Mesenchymal stem cell (in vitro differentiated cells and primary cell): Measurements from ENCODE around the gene VDAC2.

Experiments
- DNase-seq: peaks from one replicate; pipeline ENCODE4 v3.0.0-alpha.2; 2013
- H2AFZ ChIP-seq: one replicate; pipeline ENCODE4 v1.6.1; 2013; ENCODE audit warnings: low read depth, mild to moderate bottlenecking, control low read depth, inconsistent platforms, low read length, moderate library complexity
- H2AK5ac ChIP-seq: 2 replicates; pipeline ENCODE4 v1.6.1; 2013; ENCODE audit warnings: low read length, moderate library complexity, mild to moderate bottlenecking, inconsistent platforms; ENCODE audit not compliant: severe bottlenecking
- H2BK120ac ChIP-seq: one replicate; pipeline ENCODE4 v1.6.1; 2013; ENCODE audit warnings: low read depth, mild to moderate bottlenecking, inconsistent platforms, low read length, moderate library complexity
- H2BK12ac ChIP-seq, 2 experiments: one replicate each; pipeline ENCODE4 v1.6.1; 2013; ENCODE audit warnings: inconsistent platforms in 2 of 2, low read length in 2 of 2, mild to moderate bottlenecking in 2 of 2, moderate library complexity in 2 of 2, control low read depth in 1 of 2
- H2BK15ac ChIP-seq: one replicate; pipeline ENCODE4 v1.6.1; 2013; ENCODE audit warnings: mild to moderate bottlenecking, low read depth, inconsistent platforms; ENCODE audit not compliant: poor library complexity, severe bottlenecking
- H2BK5ac ChIP-seq: 2 replicates; pipeline ENCODE4 v1.6.1; 2013; ENCODE audit warnings: low read depth, mild to moderate bottlenecking, low read length, control low read depth, inconsistent platforms; ENCODE audit not compliant: poor library complexity, severe bottlenecking
- H3K14ac ChIP-seq, 2 experiments: one replicate each; pipeline ENCODE4 v1.6.1; 2013; ENCODE audit warnings: inconsistent platforms in 2 of 2, low read length in 2 of 2, control low read depth in 1 of 2, mild to moderate bottlenecking in 1 of 2, moderate library complexity in 1 of 2
- H3K18ac ChIP-seq, 2 experiments: one replicate each; pipeline ENCODE4 v1.6.1; 2013; ENCODE audit warnings: inconsistent platforms in 2 of 2, low read length in 2 of 2, control low read depth in 1 of 2, low read depth in 1 of 2, mild to moderate bottlenecking in 1 of 2
- H3K23ac ChIP-seq, 2 experiments: one replicate each; pipeline ENCODE4 v1.6.1; 2013; ENCODE audit warnings: inconsistent platforms in 2 of 2, low read length in 2 of 2, mild to moderate bottlenecking in 2 of 2, moderate library complexity in 2 of 2, control low read depth in 1 of 2
- H3K27ac ChIP-seq: 2 replicates; pipeline ENCODE4 v1.5.1; 2013; ENCODE audit warnings: mild to moderate bottlenecking, moderate library complexity, low read length, control low read depth, inconsistent platforms; ENCODE audit not compliant: poor library complexity, severe bottlenecking
- H3K27me3 ChIP-seq, 2 experiments: 2 replicates each; pipeline versions ENCODE4 v1.6.1 to v1.7.0; 2013; ENCODE audit warnings: low read length in 2 of 2, mild to moderate bottlenecking in 2 of 2, moderate library complexity in 2 of 2, control low read depth in 1 of 2, inconsistent platforms in 1 of 2; ENCODE audit not compliant: control insufficient read depth in 1 of 2, insufficient read depth in 1 of 2
- H3K36me3 ChIP-seq, 2 experiments: 2 replicates each; pipeline versions ENCODE4 v1.6.1 to v1.7.0; 2013; ENCODE audit warnings: low read length in 2 of 2, control low read depth in 1 of 2, inconsistent platforms in 1 of 2, low read depth in 1 of 2, mild to moderate bottlenecking in 1 of 2; ENCODE audit not compliant: insufficient read depth in 2 of 2, control insufficient read depth in 1 of 2
- H3K4ac ChIP-seq, 2 experiments: one replicate each; pipeline ENCODE4 v1.6.1; 2013; ENCODE audit warnings: inconsistent platforms in 2 of 2, low read length in 2 of 2, mild to moderate bottlenecking in 2 of 2, moderate library complexity in 2 of 2, control low read depth in 1 of 2, low read depth in 1 of 2
- H3K4me1 ChIP-seq: 2 replicates; pipeline ENCODE4 v1.6.1; 2013; ENCODE audit warnings: low read depth, low read length, control low read depth; ENCODE audit not compliant: control insufficient read depth, insufficient read depth
- H3K4me2 ChIP-seq: 2 replicates; pipeline ENCODE4 v1.6.1; 2013; ENCODE audit warnings: low read length, mild to moderate bottlenecking, inconsistent platforms; ENCODE audit not compliant: poor library complexity, severe bottlenecking
- H3K4me3 ChIP-seq, 2 experiments: 2 replicates each; pipeline versions ENCODE4 v1.5.1 to v1.7.0; 2013; ENCODE audit warnings: low read length in 2 of 2, mild to moderate bottlenecking in 2 of 2, control low read depth in 1 of 2, low read depth in 1 of 2; ENCODE audit not compliant: insufficient read depth in 1 of 2
- H3K79me1 ChIP-seq: replicated peaks from 2 replicates; pipeline ENCODE4 v1.6.1; 2013; ENCODE audit warnings: mild to moderate bottlenecking, control low read depth, low read length, inconsistent platforms; ENCODE audit not compliant: poor library complexity, severe bottlenecking
- H3K9ac ChIP-seq: 2 replicates; pipeline ENCODE4 v1.7.0; 2013; ENCODE audit warnings: mild to moderate bottlenecking, low read length, moderate library complexity
- H3K9me3 ChIP-seq: 2 replicates; pipeline ENCODE4 v1.7.0; 2013; ENCODE audit warnings: mild to moderate bottlenecking, low read length; ENCODE audit not compliant: control insufficient read depth
- H4K8ac ChIP-seq: one replicate; pipeline ENCODE4 v1.6.1; 2013; ENCODE audit warnings: inconsistent platforms, mild to moderate bottlenecking, low read length, moderate library complexity
- H4K91ac ChIP-seq: one replicate; pipeline ENCODE4 v1.6.1; 2013; ENCODE audit warnings: mild to moderate bottlenecking, low read length, inconsistent platforms
- WGBS: methylation state at CpG from one replicate; pipeline ENCODE4 v1.1.7; 2013; ENCODE audit warnings: mixed read lengths; 5-methylcytosine and 5-hydroxymethylcytosine counted together

Gene VDAC2

DNA sequence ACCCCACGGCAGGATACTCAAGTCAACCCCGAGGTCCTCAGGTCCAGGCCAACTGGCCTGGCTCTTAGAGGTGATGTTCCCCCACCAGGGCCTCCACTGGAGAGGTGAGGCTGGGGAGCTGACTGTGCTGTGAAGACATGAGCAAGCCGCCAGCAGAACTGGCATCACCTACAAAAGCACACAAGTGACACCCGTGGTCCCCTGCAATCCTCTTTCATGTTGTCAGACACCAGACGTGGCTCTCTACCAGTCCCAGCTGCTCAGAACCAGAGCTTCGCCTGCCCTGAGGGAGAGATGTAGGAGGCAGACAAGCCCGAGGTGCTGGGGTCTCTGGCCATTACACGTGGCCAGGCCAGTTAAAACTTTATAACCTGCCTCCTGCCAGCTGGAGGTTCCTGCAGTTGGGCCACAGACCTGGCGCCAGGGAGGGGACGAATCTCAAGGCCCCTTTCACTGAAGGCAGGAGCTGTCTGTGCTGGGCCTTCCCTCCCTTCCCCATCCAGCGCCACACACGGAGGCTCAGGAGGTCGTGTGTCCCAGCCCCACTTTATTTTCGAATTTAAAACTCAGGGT lies 22.9 kb downstream of the VDAC2 start:
- WGBS = 66% methylated on average over 14 of the region's 14 CpGs

DNA sequence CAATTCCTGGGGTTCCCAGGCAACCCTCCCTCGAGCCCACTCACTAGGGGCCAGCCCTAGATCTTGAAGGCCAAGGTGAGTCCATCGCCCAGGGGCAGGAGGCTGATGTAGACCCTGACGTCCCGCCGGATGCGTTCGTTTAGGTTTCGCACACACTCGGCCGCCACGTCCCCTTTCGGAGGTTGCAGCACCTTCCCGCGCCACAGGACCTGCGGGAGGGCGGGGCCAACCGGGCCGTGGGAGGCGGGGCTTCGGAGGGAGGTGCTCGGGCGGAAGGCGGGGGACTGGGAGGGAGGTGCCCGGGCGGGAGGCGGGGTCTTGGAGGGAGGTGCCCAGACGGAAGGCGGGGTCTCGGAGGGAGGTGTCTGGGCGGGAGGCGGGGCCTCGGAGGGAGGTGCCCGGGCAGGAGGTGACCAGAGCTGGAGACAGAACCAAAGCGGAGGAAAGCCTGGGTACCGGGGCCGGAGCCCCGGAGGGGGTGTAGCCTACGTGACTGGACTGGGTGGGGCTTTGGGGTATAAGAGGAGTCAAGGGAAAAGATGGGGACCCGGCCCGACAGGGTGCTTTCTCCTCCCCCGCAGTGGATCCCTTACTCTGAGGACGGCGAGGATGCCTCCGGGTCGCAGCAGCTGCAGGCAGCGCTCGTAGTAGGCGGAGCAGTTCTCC lies 23.6 kb downstream of the VDAC2 start:
- Histone ChIP-seq H2BK12ac (peak overlapping the region in 1 of 2 experiments; percentile 77), H2BK5ac (no peak overlapping the region), H2AK5ac (no peak overlapping the region), H3K4me2 (peak overlapping the region; percentile 99), H3K36me3 (peaks cover 24 to 43% of the 10 kb centered on the region in 2 experiments), H2BK15ac (peak overlapping the region; percentile 84), H4K91ac (peak overlapping the region; percentile 71), H2AFZ (peak overlapping the region; percentile 79), H3K4me3 (peak overlapping the region; percentile 81), H3K9me3 (no peaks in the 10 kb centered on the region), H3K27ac (peak overlapping the region; percentile 41), H3K4me1 (peaks cover 14% of the 10 kb centered on the region), H3K79me1 (peaks cover 8% of the 10 kb centered on the region), H3K4ac (peak overlapping the region; percentile 89 to 92), H2BK120ac (no peak overlapping the region), H3K9ac (peak overlapping the region; percentile 80), H3K27me3 (peaks cover 0 to 1% of the 10 kb centered on the region in 2 experiments), H4K8ac (peak overlapping the region; percentile 78), H3K23ac (peak overlapping the region in 1 of 2 experiments; percentile 83), H3K14ac (peak overlapping the region in 1 of 2 experiments; percentile 82), H3K18ac (peak overlapping the region; percentile 66 to 95)
- 9% methylated on average over 47 of the region's 48 CpGs for WGBS
- DNase-seq = peak; percentile 85

More for the DNA sequence above, 22.9 kb downstream of the VDAC2 start:
- Histone ChIP-seq H2AK5ac (no peak overlapping the region), H2BK15ac (no peak overlapping the region), H3K9me3 (no peaks in the 10 kb centered on the region), H3K4me3 (no peak overlapping the region), H2BK5ac (no peak overlapping the region), H3K36me3 (peaks cover 27 to 49% of the 10 kb centered on the region in 2 experiments), H3K4ac (no peak overlapping the region), H3K4me1 (peaks cover 16% of the 10 kb centered on the region), H3K14ac (no peak overlapping the region), H4K91ac (no peak overlapping the region), H3K4me2 (peak overlapping the region; percentile 39), H3K9ac (no peak overlapping the region), H3K79me1 (peaks cover 8% of the 10 kb centered on the region), H3K27ac (peak overlapping the region; percentile 6), H3K18ac (peak overlapping the region in 1 of 2 experiments; percentile 90), H2BK120ac (no peak overlapping the region), H2BK12ac (peak overlapping the region in 1 of 2 experiments; percentile 77), H2AFZ (peak overlapping the region; percentile 49), H3K23ac (peak overlapping the region in 1 of 2 experiments; percentile 2), H3K27me3 (no peaks in the 10 kb centered on the region), H4K8ac (no peak overlapping the region)
- no peak for DNase-seq

DNA sequence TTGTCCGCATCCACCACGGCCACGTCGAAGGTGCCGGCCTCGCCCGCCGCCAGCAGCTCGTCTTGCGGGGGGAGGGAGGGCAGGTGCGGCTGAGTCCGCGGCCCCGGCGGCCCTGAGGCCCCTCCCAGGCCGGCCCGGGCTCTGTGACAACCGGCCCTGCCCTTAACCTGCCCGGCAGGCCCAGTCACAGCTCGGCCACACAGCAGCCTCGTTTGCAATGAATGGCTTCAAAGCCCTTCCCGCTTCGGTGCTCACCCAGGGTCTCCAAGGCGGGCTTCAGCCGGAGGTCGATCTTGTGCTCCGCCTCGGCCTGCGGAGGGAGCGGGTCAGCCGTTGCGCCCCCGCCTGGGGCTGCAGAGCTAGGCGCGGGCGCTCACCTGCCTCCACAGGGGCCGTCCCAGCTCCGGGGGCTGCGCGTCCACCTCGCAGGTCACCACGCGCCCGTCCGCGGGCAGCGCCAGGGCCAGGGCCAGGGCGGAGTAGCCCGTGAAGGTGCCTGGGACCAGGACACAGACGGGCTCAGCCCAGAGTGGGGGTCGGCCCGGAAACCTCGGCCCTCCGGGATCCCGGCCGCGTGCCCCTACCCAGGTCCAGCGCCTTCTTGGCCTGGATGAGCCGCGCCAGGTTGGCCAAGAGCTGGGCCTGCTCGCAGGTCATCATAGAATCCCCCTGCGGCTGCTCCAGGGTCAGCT lies 24.2 kb downstream of the VDAC2 start:
- peak overlapping the region in 1 of 2 experiments; percentile 82 for H3K14ac ChIP-seq
- peak overlapping the region; percentile 88 for H4K8ac ChIP-seq
- no peak overlapping the region for H2BK5ac ChIP-seq
- H3K9me3 ChIP-seq = no peaks in the 10 kb centered on the region
- peak overlapping the region; percentile 89 to 92 for H3K4ac ChIP-seq
- peak overlapping the region; percentile 41 for H3K27ac ChIP-seq
- H3K79me1 ChIP-seq = peaks cover 8% of the 10 kb centered on the region
- H3K4me1 ChIP-seq = peaks cover 14% of the 10 kb centered on the region
- H3K9ac ChIP-seq = peak overlapping the region; percentile 80
- no peak overlapping the region for H2BK120ac ChIP-seq
- H3K36me3 ChIP-seq = peaks cover 24 to 36% of the 10 kb centered on the region in 2 experiments
- peak overlapping the region; percentile 66 to 95 for H3K18ac ChIP-seq
- under 1% methylated on average over 61 of the region's 62 CpGs for WGBS
- H4K91ac ChIP-seq = peak overlapping the region; percentile 77
- H2BK15ac ChIP-seq = peak overlapping the region; percentile 84
- H3K27me3 ChIP-seq = peaks cover 0 to 8% of the 10 kb centered on the region in 2 experiments
- H3K23ac ChIP-seq = peak overlapping the region in 1 of 2 experiments; percentile 83
- H3K4me2 ChIP-seq = peak overlapping the region; percentile 99
- H2BK12ac ChIP-seq = peak overlapping the region; percentile 12 to 42
- DNase-seq = no peak
- H2AK5ac ChIP-seq = no peak overlapping the region
- H3K4me3 ChIP-seq = peak overlapping the region; percentile 81
- H2AFZ ChIP-seq = peak overlapping the region; percentile 79
